ENCODE measurements around the gene CHFR. TPM values are rescaled to one million over a fixed set of nuclear protein-coding genes. Genes with fewer than 3 reads are reported as not detected.
"Not testable (repeated sequence)": the region's sequence is repeated elsewhere in the genome, so short reads cannot be mapped to it uniquely, and the experiment has no call there.

The CHFR gene
- polyA plus RNA-seq, 1 experiment, result 41.6 TPM

- CTCF ChIA-PET, result no interaction called here
- no peak for DNase-seq (ENCODE audit: low read depth)
- Histone ChIP-seq H3K4me3 (ENCODE audit: low read depth, low read length) (no peak overlapping the region), H3K36me3 (ENCODE audit: control insufficient read depth, insufficient read depth, low read length) (peaks cover 26% of the 10 kb centered on the region), H3K27me3 (ENCODE audit: control insufficient read depth, insufficient read depth, low read length) (no peaks in the 10 kb centered on the region)
- TF ChIP-seq CTCF (IDR thresholded peaks at IDR 0.05; ENCODE audit: insufficient read depth, low read depth, low read length), result no peak
- POLR2A ChIA-PET, result no interaction called here
These were observed 21.1 kb downstream of the CHFR start for GRCh38 chr12:132866251-132866828.

- TF ChIP-seq CTCF (IDR thresholded peaks at IDR 0.05; ENCODE audit: insufficient read depth, low read depth, low read length), result no peak
- POLR2A ChIA-PET, result no interaction called here
- CTCF ChIA-PET, result no interaction called here
- H3K36me3 ChIP-seq (ENCODE audit: control insufficient read depth, insufficient read depth, low read length), result peaks cover 27% of the 10 kb centered on the region
- DNase-seq (ENCODE audit: low read depth), result no peak
- H3K27me3 ChIP-seq (ENCODE audit: control insufficient read depth, insufficient read depth, low read length), result no peaks in the 10 kb centered on the region
- H3K4me3 ChIP-seq (ENCODE audit: low read depth, low read length), result no peak overlapping the region
These were observed 25.8 kb downstream of the CHFR start for GRCh38 chr12:132861558-132861957.

GRCh38 chr12:132858718-132859266 lies 28.6 kb downstream of the CHFR start:
- Histone ChIP-seq H3K4me3 (ENCODE audit: low read depth, low read length) (no peak overlapping the region), H3K36me3 (ENCODE audit: control insufficient read depth, insufficient read depth, low read length) (peaks cover 38% of the 10 kb centered on the region), H3K27me3 (ENCODE audit: control insufficient read depth, insufficient read depth, low read length) (no peaks in the 10 kb centered on the region)
- POLR2A ChIA-PET, result no interaction called here
- TF ChIP-seq CTCF (IDR thresholded peaks at IDR 0.05; ENCODE audit: insufficient read depth, low read depth, low read length), result no peak
- CTCF ChIA-PET, result no interaction called here
- DNase-seq (ENCODE audit: low read depth), result no peak

GRCh38 chr12:132857019-132857418 lies 30.4 kb downstream of the CHFR start:
- H3K36me3 ChIP-seq (ENCODE audit: control insufficient read depth, insufficient read depth, low read length), result peaks cover 46% of the 10 kb centered on the region
- CTCF ChIA-PET; DNase-seq (ENCODE audit: low read depth); H3K4me3 ChIP-seq (ENCODE audit: low read depth, low read length); POLR2A ChIA-PET; H3K27me3 ChIP-seq (ENCODE audit: control insufficient read depth, insufficient read depth, low read length): not testable (repeated sequence)

- TF ChIP-seq CTCF (IDR thresholded peaks at IDR 0.05; ENCODE audit: insufficient read depth, low read depth, low read length), result no peak
- Histone ChIP-seq H3K27me3 (ENCODE audit: control insufficient read depth, insufficient read depth, low read length) (no peaks in the 10 kb centered on the region), H3K36me3 (ENCODE audit: control insufficient read depth, insufficient read depth, low read length) (peaks cover 44% of the 10 kb centered on the region), H3K4me3 (ENCODE audit: low read depth, low read length) (no peak overlapping the region)
- POLR2A ChIA-PET, result no interaction called here
- CTCF ChIA-PET, result no interaction called here
- no peak for DNase-seq (ENCODE audit: low read depth)
These were observed 30.8 kb downstream of the CHFR start for GRCh38 chr12:132856581-132856980.

- DNase-seq (ENCODE audit: low read depth); POLR2A ChIA-PET; H3K4me3 ChIP-seq (ENCODE audit: low read depth, low read length); CTCF ChIA-PET; H3K27me3 ChIP-seq (ENCODE audit: control insufficient read depth, insufficient read depth, low read length): not testable (repeated sequence)
- H3K36me3 ChIP-seq (ENCODE audit: control insufficient read depth, insufficient read depth, low read length), result peaks cover 48% of the 10 kb centered on the region
These were observed 32.2 kb downstream of the CHFR start for GRCh38 chr12:132855211-132855610.

Measured in BJ (cell line).